GM23338 (cell line): ENCODE measurements around the gene APRT.
A peak's percentile ranks its signal among the peaks of the same experiment; 100 is the strongest.

Experiments used
- CREB1 ChIP-seq: fragments of 250-450 bp; sonication (Bioruptor Pico); IDR thresholded peaks from 2 replicates; pipeline ENCODE4 v1.5.0; 2020; ENCODE audit warnings: low read depth, mild to moderate bottlenecking, moderate library complexity
- CTCF ChIP-seq, 2 experiments: fragments of 200-600 bp in 1 of 2; sonication (generic) in 1 of 2; conservative IDR thresholded peaks; 2 replicates each; pipeline versions ENCODE4 v1.5.1 to v1.6.1; 2016 to 2017; ENCODE audit warnings: antibody characterized with exemption in 2 of 2, low read depth in 2 of 2, mild to moderate bottlenecking in 2 of 2, moderate library complexity in 1 of 2
- EZH2 ChIP-seq: fragments of 200-600 bp; sonication (generic); IDR thresholded peaks from one replicate; pipeline ENCODE4 v1.8.0; 2017; ENCODE audit warnings: antibody characterized with exemption, mild to moderate bottlenecking, low read depth; ENCODE audit not compliant: unreplicated experiment
- EZH2phosphoT487 ChIP-seq: fragments of 200-600 bp; sonication (generic); IDR thresholded peaks from one replicate; pipeline ENCODE4 v1.8.1; 2018; ENCODE audit warnings: antibody characterized with exemption; ENCODE audit not compliant: unreplicated experiment
- POLR2AphosphoS5 ChIP-seq: IDR thresholded peaks from 2 replicates; pipeline ENCODE4 v1.6.1; 2016; ENCODE audit warnings: antibody characterized with exemption, low read depth
- REST ChIP-seq: IDR thresholded peaks from one replicate; pipeline ENCODE4 v1.6.1; 2018; ENCODE audit warnings: antibody characterized with exemption; ENCODE audit not compliant: unreplicated experiment

GRCh38 chr16:88821168-88821850, 9.6 kb upstream of the APRT start:
- TF ChIP-seq POLR2AphosphoS5 (no peak), EZH2phosphoT487 (no peak), CTCF (conservative IDR thresholded peaks at IDR 0.05; ENCODE audit: low read depth in 2 of 2) (peak in 1 of 2 experiments; percentile 42; a peak in 2 of 4 replicates), REST (no peak), EZH2 (no peak), CREB1 (CRISPR knock-in tag) (no peak)
